LNCaP clone FGC (cell line): Measurements from ENCODE around the gene SEC14L2.

Experiments
- DNase-seq: peaks from one replicate; pipeline ENCODE4 v3.0.0-alpha.2; 2011; ENCODE audit warnings: low read depth
- H3K4me3 ChIP-seq: 2 replicates; pipeline ENCODE4 v1.5.1; 2011; ENCODE audit warnings: mild to moderate bottlenecking, low read depth, low read length, control low read depth
- CTCF ChIP-seq: IDR thresholded peaks from 2 replicates; pipeline ENCODE4 v1.5.1; 2012; ENCODE audit warnings: mild to moderate bottlenecking; ENCODE audit not compliant: control insufficient read depth, insufficient read depth; ENCODE audit errors: extremely low read depth

SEC14L2 gene

GRCh38 chr22:30469165-30469564 lies 72.3 kb downstream of the SEC14L2 start:
- TF ChIP-seq CTCF = no peak
- no peak for DNase-seq
- no peak overlapping the region for H3K4me3 ChIP-seq

GRCh38 chr22:30470655-30471054 lies 73.8 kb downstream of the SEC14L2 start:
- TF ChIP-seq CTCF = no peak
- DNase-seq = no peak
- H3K4me3 ChIP-seq = no peak overlapping the region

GRCh38 chr22:30471616-30472318 lies 74.9 kb downstream of the SEC14L2 start, which contains the start of gene SEC14L3:
Gene SEC14L3, minus strand, starts transcription at chr22:30472017. Its CDS starts 59 bp downstream, at chr22:30471958.
- H3K4me3 ChIP-seq = no peak within 1 kb of the TSS
- DNase-seq = no peak
- TF ChIP-seq CTCF = no peak

- no peak for DNase-seq
- H3K4me3 ChIP-seq = no peak overlapping the region
- no peak for TF ChIP-seq CTCF
Observed at GRCh38 chr22:30472994-30473720, 76.3 kb downstream of the SEC14L2 start.

GRCh38 chr22:30474121-30474520 lies 77.3 kb downstream of the SEC14L2 start:
- no peak for TF ChIP-seq CTCF
- no peak overlapping the region for H3K4me3 ChIP-seq
- no peak for DNase-seq
